PC-3 (cell line): Measurements from ENCODE around the gene CALM1.

Experiments
- CTCF ChIP-seq: fragments of 300-600 bp; sonication (generic); conservative IDR thresholded peaks from 2 replicates; pipeline ENCODE4 v1.5.1; 2017; ENCODE audit warnings: antibody characterized with exemption, low read depth, mild to moderate bottlenecking, low read length
- EZH2 ChIP-seq: fragments of 300-600 bp; sonication (generic); IDR thresholded peaks from one replicate; pipeline ENCODE4 v1.6.1; 2017; ENCODE audit warnings: antibody characterized with exemption, mild to moderate bottlenecking, low read length; ENCODE audit not compliant: unreplicated experiment
- EZH2phosphoT487 ChIP-seq: fragments of 300-600 bp; sonication (generic); IDR thresholded peaks from 2 replicates; pipeline ENCODE4 v1.6.1; 2018; ENCODE audit warnings: mild to moderate bottlenecking, antibody characterized with exemption, low read length, borderline replicate concordance

GRCh38 chr14:90373887-90374286 is 22.9 kb upstream of the CALM1 start:
- no peak for TF ChIP-seq CTCF
- TF ChIP-seq EZH2phosphoT487, result no peak
- TF ChIP-seq EZH2, result no peak
